NT2/D1 (cell line): ENCODE results near the gene FILIP1L.

Experiments
- SUZ12 ChIP-seq: IDR thresholded peaks from 2 replicates; pipeline ENCODE4 v1.6.1; 2011; ENCODE audit not compliant: insufficient read length, insufficient read depth; ENCODE audit errors: extremely low read depth
- YY1 ChIP-seq: IDR thresholded peaks from 2 replicates; pipeline ENCODE4 v1.6.1; 2011; ENCODE audit not compliant: insufficient read length, insufficient read depth

DNA sequence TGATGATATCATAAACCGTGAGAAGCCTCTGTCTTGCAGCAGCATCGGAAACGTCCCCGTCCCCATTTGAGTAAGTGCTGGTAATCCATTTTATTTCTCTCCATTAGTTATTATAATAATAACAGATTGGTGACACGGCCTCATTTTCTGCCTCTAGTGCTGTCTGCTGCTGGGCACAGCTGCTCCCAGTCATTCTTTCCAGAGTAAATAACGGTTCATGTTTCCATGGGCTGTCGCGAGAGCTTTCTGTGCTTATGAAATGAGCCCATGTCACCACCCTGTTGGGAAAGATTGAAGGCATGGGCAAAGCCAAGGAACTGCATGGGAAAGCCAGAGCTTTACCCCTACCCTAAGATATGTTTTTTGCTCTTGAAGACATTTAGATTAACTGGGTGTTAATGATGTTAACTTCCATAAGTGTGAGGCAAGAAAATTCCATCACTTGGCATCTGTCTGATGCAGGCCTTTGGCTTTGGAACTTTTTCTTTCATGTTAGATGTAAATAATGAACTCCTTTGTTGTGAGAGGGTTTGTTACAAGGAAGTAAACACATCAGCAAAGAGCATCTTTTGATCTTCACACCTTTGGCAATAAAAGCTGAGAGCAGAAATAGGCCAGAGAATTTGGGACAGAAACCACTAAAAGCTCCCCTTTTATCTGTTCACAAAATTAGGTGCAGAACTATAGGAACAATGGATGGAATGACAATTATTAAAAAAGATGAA, 141.8 kb downstream of the FILIP1L start:
- TF ChIP-seq YY1: no peak
- TF ChIP-seq SUZ12: no peak
